ENCODE data around the gene JOSD2. TPM values are rescaled to one million over a fixed set of nuclear protein-coding genes. Genes with fewer than 3 reads are reported as not detected.

JOSD2 gene
- total and polyA plus RNA-seq, 2 donors (not counting 1 experiment from before 2014, with no cell fraction given), result 25.0 to 32.8 TPM

- intact Hi-C loops (cut with micrococcal nuclease), result no loop called here
- no peak overlapping the region for H3K27ac ChIP-seq (ENCODE audit: low read length in 2 of 2)
- H2AFZ ChIP-seq (ENCODE audit: insufficient read depth, low read depth, low read length, poor library complexity, severe bottlenecking), result no peak overlapping the region
- TF ChIP-seq, protein P1, sequence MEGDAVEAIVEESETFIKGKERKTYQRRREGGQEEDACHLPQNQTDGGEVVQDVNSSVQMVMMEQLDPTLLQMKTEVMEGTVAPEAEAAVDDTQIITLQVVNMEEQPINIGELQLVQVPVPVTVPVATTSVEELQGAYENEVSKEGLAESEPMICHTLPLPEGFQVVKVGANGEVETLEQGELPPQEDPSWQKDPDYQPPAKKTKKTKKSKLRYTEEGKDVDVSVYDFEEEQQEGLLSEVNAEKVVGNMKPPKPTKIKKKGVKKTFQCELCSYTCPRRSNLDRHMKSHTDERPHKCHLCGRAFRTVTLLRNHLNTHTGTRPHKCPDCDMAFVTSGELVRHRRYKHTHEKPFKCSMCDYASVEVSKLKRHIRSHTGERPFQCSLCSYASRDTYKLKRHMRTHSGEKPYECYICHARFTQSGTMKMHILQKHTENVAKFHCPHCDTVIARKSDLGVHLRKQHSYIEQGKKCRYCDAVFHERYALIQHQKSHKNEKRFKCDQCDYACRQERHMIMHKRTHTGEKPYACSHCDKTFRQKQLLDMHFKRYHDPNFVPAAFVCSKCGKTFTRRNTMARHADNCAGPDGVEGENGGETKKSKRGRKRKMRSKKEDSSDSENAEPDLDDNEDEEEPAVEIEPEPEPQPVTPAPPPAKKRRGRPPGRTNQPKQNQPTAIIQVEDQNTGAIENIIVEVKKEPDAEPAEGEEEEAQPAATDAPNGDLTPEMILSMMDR (IDR thresholded peaks at IDR 0.05), result no peak
- TF ChIP-seq EZH2 (IDR thresholded peaks at IDR 0.05; ENCODE audit: borderline replicate concordance, insufficient read depth, low read depth, low read length, poor library complexity, severe bottlenecking), result no peak
- Mint-ChIP-seq H3K4me1 (peaks cover 5% of the 10 kb centered on the region), H3K27ac (no peak overlapping the region), H3K4me3 (no peak overlapping the region), H3K9me3 (ENCODE audit: insufficient read depth) (no peaks in the 10 kb centered on the region), H3K27me3 (peaks cover 55% of the 10 kb centered on the region)
- no peak overlapping the region for H3K4me2 ChIP-seq (replicated peaks; ENCODE audit: low read depth, low read length, poor library complexity, severe bottlenecking)
- peaks cover 0 to 12% (median 0%) of the 10 kb centered on the region in 3 donors for H3K9me3 ChIP-seq (ENCODE audit: control extremely low read depth in 1 of 3, control insufficient read depth in 2 of 3, insufficient read depth in 1 of 3, low read length in 2 of 3)
- H3K36me3 ChIP-seq (replicated peaks in 1 of 2; ENCODE audit: control extremely low read depth in 1 of 2, control insufficient read depth in 1 of 2, extremely low read depth in 1 of 2, insufficient read depth in 2 of 2, low read length in 1 of 2), result no peaks in the 10 kb centered on the region
- H3K4me1 ChIP-seq (ENCODE audit: control insufficient read depth in 2 of 2, insufficient read depth in 2 of 2, low read length in 2 of 2), result peaks cover 10 to 11% of the 10 kb centered on the region in 2 donors
- no peaks in the 10 kb centered on the region for H3K79me2 ChIP-seq (ENCODE audit: control insufficient read depth, insufficient read depth, low read length)
- peaks cover 0 to 59% (median 10%) of the 10 kb centered on the region in 4 experiments for H3K27me3 ChIP-seq (replicated peaks in 1 of 4; ENCODE audit: control extremely low read depth in 1 of 4, control insufficient read depth in 3 of 4, insufficient read depth in 4 of 4, low read length in 3 of 4)
- H4K20me1 ChIP-seq (ENCODE audit: control insufficient read depth, insufficient read depth, low read length, poor library complexity, severe bottlenecking), result no peaks in the 10 kb centered on the region
- H3K4me3 ChIP-seq (ENCODE audit: control extremely low read depth in 1 of 5, extremely low read depth in 1 of 5, insufficient read depth in 1 of 5, low read depth in 2 of 5, low read length in 4 of 5), result no peak overlapping the region
- no peak overlapping the region for H3K9ac ChIP-seq (ENCODE audit: low read length)
- 6% methylated on average over 16 of the region's 22 CpGs for WGBS (ENCODE audit: insufficient coverage)
- ATAC-seq (ENCODE audit: low read depth) (no peak), DNase-seq (no peak)
- ChIA-PET CTCF (no interaction called here), POLR2A (no interaction called here)
Measured at GRCh38 chr19:50551715-50552187, 40.8 kb upstream of the JOSD2 start.

DNA sequence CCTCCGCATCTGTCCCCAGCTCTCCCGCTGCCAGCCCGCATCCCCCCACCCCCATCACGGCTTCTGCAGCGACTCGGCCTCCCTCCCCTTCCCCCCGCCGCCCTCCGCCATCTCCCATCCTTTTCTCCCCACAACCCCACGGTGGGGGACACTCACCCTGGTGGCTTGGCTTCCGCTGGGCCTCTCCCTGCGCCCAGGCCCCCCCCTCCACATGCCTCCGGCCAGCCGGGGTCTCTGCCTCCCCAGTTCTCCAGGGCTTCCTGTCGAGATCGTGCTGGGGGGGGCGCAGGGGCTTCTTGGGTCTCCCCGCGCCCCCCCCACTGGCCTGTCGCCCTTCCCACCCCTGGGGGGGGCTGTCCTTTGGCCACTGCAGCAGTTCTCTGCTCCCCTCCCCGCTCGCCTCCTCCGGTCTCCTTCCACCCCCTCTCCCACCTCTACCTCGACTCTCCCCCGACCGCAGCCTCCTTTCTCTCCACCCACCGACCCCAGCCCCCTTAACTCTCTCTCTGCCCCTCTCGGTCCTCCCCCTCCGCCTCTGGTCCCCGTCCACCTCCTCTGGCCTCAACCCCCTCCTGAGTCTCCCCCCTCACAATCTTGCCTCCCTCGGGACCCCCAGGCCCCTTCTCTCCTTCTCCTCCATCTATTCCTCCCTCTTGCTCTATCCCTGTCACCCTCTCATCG lies 40.2 kb upstream of the JOSD2 start:
- ChIA-PET POLR2A (no interaction called here), CTCF (no interaction called here)
- Histone ChIP-seq H3K9ac (ENCODE audit: low read length) (no peak overlapping the region), H3K4me2 (replicated peaks; ENCODE audit: low read depth, low read length, poor library complexity, severe bottlenecking) (no peak overlapping the region), H3K4me3 (ENCODE audit: control extremely low read depth in 1 of 5, extremely low read depth in 1 of 5, insufficient read depth in 1 of 5, low read depth in 2 of 5, low read length in 4 of 5) (no peak overlapping the region), H3K9me3 (ENCODE audit: control extremely low read depth in 1 of 3, control insufficient read depth in 2 of 3, insufficient read depth in 1 of 3, low read length in 2 of 3) (peaks cover 0 to 6% (median 0%) of the 10 kb centered on the region in 3 donors), H3K36me3 (replicated peaks in 1 of 2; ENCODE audit: control extremely low read depth in 1 of 2, control insufficient read depth in 1 of 2, extremely low read depth in 1 of 2, insufficient read depth in 2 of 2, low read length in 1 of 2) (no peaks in the 10 kb centered on the region), H3K4me1 (ENCODE audit: control insufficient read depth in 2 of 2, insufficient read depth in 2 of 2, low read length in 2 of 2) (peaks cover 5% of the 10 kb centered on the region in 2 donors), H2AFZ (ENCODE audit: insufficient read depth, low read depth, low read length, poor library complexity, severe bottlenecking) (no peak overlapping the region), H3K79me2 (ENCODE audit: control insufficient read depth, insufficient read depth, low read length) (no peaks in the 10 kb centered on the region), H3K27ac (ENCODE audit: low read length in 2 of 2) (no peak overlapping the region), H4K20me1 (ENCODE audit: control insufficient read depth, insufficient read depth, low read length, poor library complexity, severe bottlenecking) (no peaks in the 10 kb centered on the region), H3K27me3 (replicated peaks in 1 of 4; ENCODE audit: control extremely low read depth in 1 of 4, control insufficient read depth in 3 of 4, insufficient read depth in 4 of 4, low read length in 3 of 4) (peaks cover 0 to 54% (median 8%) of the 10 kb centered on the region in 4 experiments)
- intact Hi-C loops (cut with micrococcal nuclease), result no loop called here
- H3K4me1 Mint-ChIP-seq, result peaks cover under 1% of the 10 kb centered on the region
- no peak for DNase-seq
- 11% methylated on average over 20 of the region's 32 CpGs for WGBS (ENCODE audit: insufficient coverage)
- no peak overlapping the region for H3K27ac Mint-ChIP-seq
- ATAC-seq (ENCODE audit: low read depth), result no peak
- no peak overlapping the region for H3K4me3 Mint-ChIP-seq
- no peak for TF ChIP-seq EZH2 (IDR thresholded peaks at IDR 0.05; ENCODE audit: borderline replicate concordance, insufficient read depth, low read depth, low read length, poor library complexity, severe bottlenecking)
- TF ChIP-seq, protein P1 (IDR thresholded peaks at IDR 0.05), result no peak
- H3K27me3 Mint-ChIP-seq, result peaks cover 50% of the 10 kb centered on the region
- no peaks in the 10 kb centered on the region for H3K9me3 Mint-ChIP-seq (ENCODE audit: insufficient read depth)
